Mucosa of descending colon (tissue), 3 donors: ENCODE data around the gene RPL27A. TPM values are rescaled to one million over a fixed set of nuclear protein-coding genes. Genes with fewer than 3 reads are reported as not detected.

Source experiments
- ATAC-seq: fragments of 200-7000 bp; cut with Tn5 transposase; one replicate; pipeline ENCODE4 v1.9.1; 2020; ENCODE audit warnings: mild to moderate bottlenecking, moderate library complexity
- DNase-seq, 3 donors: peaks; one replicate each; pipeline ENCODE4 v3.0.0-alpha.2; 2020
- H3K36me3 ChIP-seq: fragments of 200-600 bp; one replicate; pipeline ENCODE4 v1.8.0; 2021; ENCODE audit warnings: low read depth, mild to moderate bottlenecking
- H3K4me1 ChIP-seq: fragments of 200-600 bp; one replicate; pipeline ENCODE4 v1.8.0; 2021; ENCODE audit warnings: low read depth, mild to moderate bottlenecking
- H3K4me3 ChIP-seq: fragments of 200-600 bp; one replicate; pipeline ENCODE4 v1.8.0; 2021; ENCODE audit warnings: mild to moderate bottlenecking
- H3K9me3 ChIP-seq: fragments of 200-600 bp; one replicate; pipeline ENCODE4 v1.8.0; 2021; ENCODE audit warnings: mild to moderate bottlenecking
- CTCF ChIP-seq: fragments of 200-600 bp; IDR thresholded peaks from one replicate; pipeline ENCODE4 v1.8.0; 2022; ENCODE audit warnings: antibody characterized with exemption, mild to moderate bottlenecking
- intact Hi-C, 2 donors: fragments of 100-400 bp; cut with DNase I in 1 of 2; cut with micrococcal nuclease in 1 of 2; formaldehyde crosslinking; loops; one replicate each; pipeline versions ENCODE4 v1.11.0 to v1.11.1; 2022; cut with DNase I, micrococcal nuclease
- total RNA-seq, 3 donors: library from RNA; stranded (reverse); fragmentation: NEBNext Ultra II Directional in 2 of 3; extraction: Animal tissue kit (Norgen Biotek cat#: 25700) in 2 of 3; gene quantifications; one replicate each; pipeline versions ENCODE4 v1.2.1 to v1.2.4, GENCODE V29; 2021 to 2023
- donor health status: DM: no; HTN: no; CAD: no; lungs with moderate emphysema.
- donor health status: DM: no; HTN: no; CAD: no.
- donor health status: DM: no; HTN: yes; CAD: no.

Gene RPL27A
- total RNA-seq, 3 donors from 2014 or later, result 634 to 807 (median 704) TPM

GRCh38 chr11:8689726-8690255 lies 7.2 kb downstream of the RPL27A start:
- TF ChIP-seq CTCF, result no peak
- Histone ChIP-seq H3K4me1 (peaks cover 15% of the 10 kb centered on the region), H3K4me3 (no peak overlapping the region), H3K36me3 (peaks cover 4% of the 10 kb centered on the region), H3K9me3 (no peaks in the 10 kb centered on the region)
- DNase-seq, result no peak
- ATAC-seq, result no peak
- intact Hi-C loops, result loop anchor here in 1 of 2 donors (5.0 kb wide), 1 partner anchor 118 kb away; no protein-coding TSS in a partner anchor

GRCh38 chr11:8690374-8691342 lies 8.1 kb downstream of the RPL27A start:
- Histone ChIP-seq H3K9me3 (no peaks in the 10 kb centered on the region), H3K4me1 (peaks cover 15% of the 10 kb centered on the region), H3K36me3 (peaks cover 4% of the 10 kb centered on the region), H3K4me3 (no peak overlapping the region)
- ATAC-seq (no peak), DNase-seq (no peak)
- TF ChIP-seq CTCF, result no peak
- intact Hi-C loops, result no loop called here

GRCh38 chr11:8691601-8692000 lies 9.0 kb downstream of the RPL27A start:
- DNase-seq (no peak), ATAC-seq (no peak)
- Histone ChIP-seq H3K36me3 (peaks cover 4% of the 10 kb centered on the region), H3K9me3 (no peaks in the 10 kb centered on the region), H3K4me3 (no peak overlapping the region), H3K4me1 (peaks cover 15% of the 10 kb centered on the region)
- intact Hi-C loops, result no loop called here
- TF ChIP-seq CTCF, result no peak

- no peak for TF ChIP-seq CTCF
- peaks cover 4% of the 10 kb centered on the region for H3K36me3 ChIP-seq
- no peak overlapping the region for H3K4me3 ChIP-seq
- ATAC-seq, result no peak
- peaks cover 13% of the 10 kb centered on the region for H3K4me1 ChIP-seq
- intact Hi-C loops, result no loop called here
- DNase-seq, result no peak
- no peaks in the 10 kb centered on the region for H3K9me3 ChIP-seq
Observed at GRCh38 chr11:8692417-8692816, 9.8 kb downstream of the RPL27A start.

GRCh38 chr11:8693010-8693551 lies 10.5 kb downstream of the RPL27A start:
- intact Hi-C loops, result no loop called here
- Histone ChIP-seq H3K9me3 (no peaks in the 10 kb centered on the region), H3K4me3 (no peak overlapping the region), H3K4me1 (peaks cover 6% of the 10 kb centered on the region), H3K36me3 (peaks cover 4% of the 10 kb centered on the region)
- ATAC-seq (no peak), DNase-seq (no peak)
- no peak for TF ChIP-seq CTCF
